Activated CD4-positive, alpha-beta memory T cell treated with anti-CD3 and anti-CD28 coated beads for 36 hours (primary cell): Measurements from ENCODE around the gene CIZ1. TPM values are rescaled to one million over a fixed set of nuclear protein-coding genes. Genes with fewer than 3 reads are reported as not detected.
"Not testable (repeated sequence)": the region's sequence is repeated elsewhere in the genome, so short reads cannot be mapped to it uniquely, and the experiment has no call there.

Experiments
- CTCF ChIA-PET: fragments of 350-600 bp; sonication (Branson Sonifier 250); formaldehyde crosslinking; loops from one replicate; lab custom pipeline; 2021; ENCODE audit warnings: antibody characterized with exemption, inconsistent platforms; lab: Charles Lee
- POLR2A ChIA-PET: fragments of 350-600 bp; sonication (Branson Sonifier 250); formaldehyde crosslinking; loops from one replicate; lab custom pipeline; 2021; ENCODE audit warnings: antibody characterized with exemption; lab: Charles Lee
- DNase-seq: peaks from one replicate; pipeline ENCODE4 v3.0.0-alpha.2; 2020
- H3K27ac Mint-ChIP-seq: one replicate; pipeline ENCODE4 v1.8.0; 2021; ENCODE audit warnings: mixed read lengths
- H3K27me3 Mint-ChIP-seq: one replicate; pipeline ENCODE4 v1.8.0; 2021; ENCODE audit warnings: mixed read lengths
- H3K36me3 Mint-ChIP-seq: one replicate; pipeline ENCODE4 v1.8.0; 2021; ENCODE audit warnings: mixed read lengths
- H3K4me1 Mint-ChIP-seq: one replicate; pipeline ENCODE4 v1.8.0; 2021; ENCODE audit warnings: low read depth, mixed read lengths
- H3K4me3 Mint-ChIP-seq: one replicate; pipeline ENCODE4 v1.8.0; 2021; ENCODE audit warnings: mild to moderate bottlenecking, mixed read lengths
- H3K9me3 Mint-ChIP-seq: one replicate; pipeline ENCODE4 v1.8.0; 2021; ENCODE audit warnings: mixed read lengths
- intact Hi-C: fragments of 100-400 bp; cut with micrococcal nuclease; formaldehyde crosslinking; loops from one replicate; pipeline ENCODE4 v1.15.1; 2023
- total RNA-seq, 2 experiments: library from RNA; stranded (reverse); gene quantifications; one replicate each; pipeline ENCODE4 v1.2.3, GENCODE V29; 2021

The CIZ1 gene
- total RNA-seq, 2 experiments from 2014 or later, result 95.4 to 105 TPM

GRCh38 chr9:128182893-128183588, 8.3 kb downstream of the CIZ1 start:
- intact Hi-C loops, result no loop called here
- Mint-ChIP-seq H3K36me3 (peaks cover 47% of the 10 kb centered on the region), H3K9me3 (peaks cover 3% of the 10 kb centered on the region), H3K27ac (no peak overlapping the region), H3K4me1 (peaks cover 11% of the 10 kb centered on the region), H3K27me3 (no peaks in the 10 kb centered on the region), H3K4me3 (no peak overlapping the region)
- no peak for DNase-seq
- POLR2A ChIA-PET, result no interaction called here
- CTCF ChIA-PET, result interaction anchor here (0.6 to 1.5 kb wide), 3 partner anchors 12 to 754 kb away, joined by 3 to 10 read pairs (median 4); no protein-coding TSS in a partner anchor

- H3K27ac Mint-ChIP-seq, DNase-seq, H3K4me1 Mint-ChIP-seq, H3K9me3 Mint-ChIP-seq, intact Hi-C loops, H3K4me3 Mint-ChIP-seq, H3K27me3 Mint-ChIP-seq, POLR2A ChIA-PET: not testable (repeated sequence)
- peaks cover 47% of the 10 kb centered on the region for H3K36me3 Mint-ChIP-seq
- CTCF ChIA-PET, result interaction anchor here (1.1 kb wide), 1 partner anchor 10 kb away, joined by 3 read pairs; the partner anchor contains the start of gene CIZ1
Measured at GRCh38 chr9:128181480-128181879, 9.9 kb downstream of the CIZ1 start.

- intact Hi-C loops, result no loop called here
- ChIA-PET CTCF (interaction anchor here (1.1 to 1.3 kb wide), 2 partner anchors 9 to 11 kb away, joined by 3 to 4 read pairs; partner anchors contain the start of gene CIZ1), POLR2A (no interaction called here)
- DNase-seq, result no peak
- Mint-ChIP-seq H3K27ac (no peak overlapping the region), H3K36me3 (peaks cover 42% of the 10 kb centered on the region), H3K4me3 (no peak overlapping the region), H3K9me3 (peaks cover 3% of the 10 kb centered on the region), H3K4me1 (peaks cover 7% of the 10 kb centered on the region), H3K27me3 (no peaks in the 10 kb centered on the region)
Measured at GRCh38 chr9:128180447-128180846, 10.9 kb downstream of the CIZ1 start.

- H3K27ac Mint-ChIP-seq, result no peak overlapping the region
- CTCF ChIA-PET, result interaction anchor here (1.3 kb wide), 1 partner anchor 10 kb away, joined by 4 read pairs; no protein-coding TSS in a partner anchor
- H3K36me3 Mint-ChIP-seq, result peaks cover 43% of the 10 kb centered on the region
- POLR2A ChIA-PET, result no interaction called here
- no peak overlapping the region for H3K4me3 Mint-ChIP-seq
- H3K27me3 Mint-ChIP-seq, result no peaks in the 10 kb centered on the region
- H3K9me3 Mint-ChIP-seq, result peaks cover 3% of the 10 kb centered on the region
- intact Hi-C loops, result no loop called here
- DNase-seq, result no peak
- peaks cover 7% of the 10 kb centered on the region for H3K4me1 Mint-ChIP-seq
Measured at GRCh38 chr9:128180001-128180400, 11.4 kb downstream of the CIZ1 start.

- DNase-seq, result no peak
- Mint-ChIP-seq H3K4me3 (no peak overlapping the region), H3K36me3 (peaks cover 43% of the 10 kb centered on the region), H3K4me1 (peaks cover 4% of the 10 kb centered on the region), H3K27ac (no peak overlapping the region), H3K9me3 (peaks cover 3% of the 10 kb centered on the region), H3K27me3 (no peaks in the 10 kb centered on the region)
- ChIA-PET CTCF (no interaction called here), POLR2A (no interaction called here)
- intact Hi-C loops, result no loop called here
Measured at GRCh38 chr9:128178806-128179431, 12.5 kb downstream of the CIZ1 start.

GRCh38 chr9:128175726-128176125, 15.6 kb downstream of the CIZ1 start:
- Mint-ChIP-seq H3K27me3 (no peaks in the 10 kb centered on the region), H3K27ac (no peak overlapping the region), H3K4me3 (no peak overlapping the region), H3K4me1 (no peaks in the 10 kb centered on the region), H3K36me3 (peaks cover 32% of the 10 kb centered on the region), H3K9me3 (peaks cover 3% of the 10 kb centered on the region)
- intact Hi-C loops, result no loop called here
- ChIA-PET POLR2A (no interaction called here), CTCF (interaction anchor here (1.3 to 1.5 kb wide), 3 partner anchors 8 to 58 kb away, joined by 3 to 5 read pairs (median 4); partner anchors contain the start of gene CIZ1)
- no peak for DNase-seq

GRCh38 chr9:128175102-128175563, 16.2 kb downstream of the CIZ1 start:
- Mint-ChIP-seq H3K4me3 (no peak overlapping the region), H3K36me3 (peaks cover 29% of the 10 kb centered on the region), H3K27ac (no peak overlapping the region), H3K4me1 (no peaks in the 10 kb centered on the region), H3K9me3 (peaks cover 3% of the 10 kb centered on the region), H3K27me3 (no peaks in the 10 kb centered on the region)
- ChIA-PET CTCF (interaction anchor here (1.2 to 1.5 kb wide), 4 partner anchors 9 to 58 kb away, joined by 3 to 5 read pairs (median 4); partner anchors contain the start of gene CIZ1), POLR2A (no interaction called here)
- intact Hi-C loops, result no loop called here
- DNase-seq, result no peak

- Mint-ChIP-seq H3K36me3 (peaks cover 19% of the 10 kb centered on the region), H3K4me1 (no peaks in the 10 kb centered on the region), H3K27ac (no peak overlapping the region), H3K27me3 (no peaks in the 10 kb centered on the region), H3K4me3 (no peak overlapping the region), H3K9me3 (peaks cover 2% of the 10 kb centered on the region)
- no peak for DNase-seq
- ChIA-PET POLR2A (no interaction called here), CTCF (interaction anchor here (1.2 to 1.5 kb wide), 2 partner anchors 12 to 56 kb away, joined by 3 to 4 read pairs; no protein-coding TSS in a partner anchor)
- intact Hi-C loops, result no loop called here
Measured at GRCh38 chr9:128174062-128174461, 17.3 kb downstream of the CIZ1 start.

GRCh38 chr9:128169925-128170324, 21.4 kb downstream of the CIZ1 start:
- Mint-ChIP-seq H3K4me1 (no peaks in the 10 kb centered on the region), H3K4me3 (no peak overlapping the region), H3K9me3 (no peaks in the 10 kb centered on the region), H3K27me3 (no peaks in the 10 kb centered on the region), H3K27ac (no peak overlapping the region), H3K36me3 (peaks cover 18% of the 10 kb centered on the region)
- no peak for DNase-seq
- ChIA-PET CTCF (interaction anchor here (1.3 kb wide), 1 partner anchor 21 kb away, joined by 3 read pairs; no protein-coding TSS in a partner anchor), POLR2A (no interaction called here)
- intact Hi-C loops, result no loop called here

- H3K4me1 Mint-ChIP-seq, result no peaks in the 10 kb centered on the region
- ChIA-PET CTCF (no interaction called here), POLR2A (no interaction called here)
- H3K27me3 Mint-ChIP-seq, result no peaks in the 10 kb centered on the region
- DNase-seq, result no peak
- no peak overlapping the region for H3K27ac Mint-ChIP-seq
- intact Hi-C loops, result no loop called here
- H3K36me3 Mint-ChIP-seq, result peaks cover 16% of the 10 kb centered on the region
- no peak overlapping the region for H3K4me3 Mint-ChIP-seq
- no peaks in the 10 kb centered on the region for H3K9me3 Mint-ChIP-seq
Measured at GRCh38 chr9:128169492-128169891, 21.9 kb downstream of the CIZ1 start.

GRCh38 chr9:128168731-128169308, 22.6 kb downstream of the CIZ1 start:
- no peaks in the 10 kb centered on the region for H3K9me3 Mint-ChIP-seq
- H3K4me3 Mint-ChIP-seq, result no peak overlapping the region
- H3K27me3 Mint-ChIP-seq, result no peaks in the 10 kb centered on the region
- peaks cover 16% of the 10 kb centered on the region for H3K36me3 Mint-ChIP-seq
- POLR2A ChIA-PET, result no interaction called here
- CTCF ChIA-PET, result no interaction called here
- intact Hi-C loops, result no loop called here
- DNase-seq, result no peak
- H3K27ac Mint-ChIP-seq, result no peak overlapping the region
- H3K4me1 Mint-ChIP-seq, result no peaks in the 10 kb centered on the region

GRCh38 chr9:128167209-128167608, 24.2 kb downstream of the CIZ1 start:
- H3K4me3 Mint-ChIP-seq, result no peak overlapping the region
- H3K27ac Mint-ChIP-seq, result no peak overlapping the region
- peaks cover 22% of the 10 kb centered on the region for H3K36me3 Mint-ChIP-seq
- H3K27me3 Mint-ChIP-seq, result no peaks in the 10 kb centered on the region
- no peaks in the 10 kb centered on the region for H3K9me3 Mint-ChIP-seq
- peaks cover 6% of the 10 kb centered on the region for H3K4me1 Mint-ChIP-seq
- DNase-seq, result no peak
- ChIA-PET CTCF (interaction anchor here (1.8 kb wide), 1 partner anchor 17 kb away, joined by 6 read pairs; no protein-coding TSS in a partner anchor), POLR2A (no interaction called here)
- intact Hi-C loops, result no loop called here
